ENCODE measurements around the gene DOCK4.

The DOCK4 gene

GRCh38 chr7:111987886-111988285 lies 218.3 kb downstream of the DOCK4 start:
- no peak for DNase-seq (ENCODE audit: low spot score)
- in situ Hi-C loops (cut with MboI; ENCODE audit: low pct_unique_long_range_greater_than_20kb, low sequenced_read_pairs, unreplicated experiment) = no loop called here
- no peak for TF ChIP-seq CTCF (IDR thresholded peaks at IDR 0.05; ENCODE audit: extremely low read depth, insufficient read depth, missing control alignments)

GRCh38 chr7:111987115-111987826 lies 218.9 kb downstream of the DOCK4 start:
- in situ Hi-C loops (cut with MboI; ENCODE audit: low pct_unique_long_range_greater_than_20kb, low sequenced_read_pairs, unreplicated experiment) = no loop called here
- no peak for TF ChIP-seq CTCF (IDR thresholded peaks at IDR 0.05; ENCODE audit: extremely low read depth, insufficient read depth, missing control alignments)
- no peak for DNase-seq (ENCODE audit: low spot score)

- in situ Hi-C loops (cut with MboI; ENCODE audit: low pct_unique_long_range_greater_than_20kb, low sequenced_read_pairs, unreplicated experiment) = no loop called here
- no peak for TF ChIP-seq CTCF (IDR thresholded peaks at IDR 0.05; ENCODE audit: extremely low read depth, insufficient read depth, missing control alignments)
- no peak for DNase-seq (ENCODE audit: low spot score)
These were observed 219.6 kb downstream of the DOCK4 start for GRCh38 chr7:111986601-111987000.

GRCh38 chr7:111985798-111986197 lies 220.4 kb downstream of the DOCK4 start:
- in situ Hi-C loops (cut with MboI; ENCODE audit: low pct_unique_long_range_greater_than_20kb, low sequenced_read_pairs, unreplicated experiment) = no loop called here
- no peak for DNase-seq (ENCODE audit: low spot score)
- TF ChIP-seq CTCF (IDR thresholded peaks at IDR 0.05; ENCODE audit: extremely low read depth, insufficient read depth, missing control alignments) = no peak

- no peak for DNase-seq (ENCODE audit: low spot score)
- in situ Hi-C loops (cut with MboI; ENCODE audit: low pct_unique_long_range_greater_than_20kb, low sequenced_read_pairs, unreplicated experiment) = no loop called here
- TF ChIP-seq CTCF (IDR thresholded peaks at IDR 0.05; ENCODE audit: extremely low read depth, insufficient read depth, missing control alignments) = no peak
These were observed 223.4 kb downstream of the DOCK4 start for GRCh38 chr7:111982804-111983203.

GRCh38 chr7:111982133-111982532 lies 224.1 kb downstream of the DOCK4 start:
- no peak for TF ChIP-seq CTCF (IDR thresholded peaks at IDR 0.05; ENCODE audit: extremely low read depth, insufficient read depth, missing control alignments)
- DNase-seq (ENCODE audit: low spot score) = no peak
- in situ Hi-C loops (cut with MboI; ENCODE audit: low pct_unique_long_range_greater_than_20kb, low sequenced_read_pairs, unreplicated experiment) = no loop called here

Measured in GM13977 (cell line).